Liver (tissue), 3 donors: Measurements from ENCODE around the gene VAV3.

Source experiments
- GABPA ChIP-seq, 2 donors: IDR thresholded peaks in 1 of 2; conservative IDR thresholded peaks in 1 of 2; 2 replicates each; pipeline ENCODE4 v1.6.1; 2016; ENCODE audit warnings: antibody characterized with exemption in 2 of 2, mild to moderate bottlenecking in 1 of 2, moderate library complexity in 1 of 2
- JUND ChIP-seq, 2 donors: IDR thresholded peaks; 2 replicates each; pipeline ENCODE4 v1.6.1; 2016; ENCODE audit warnings: antibody characterized with exemption in 2 of 2
- RAD21 ChIP-seq, 2 donors: IDR thresholded peaks; 2 replicates each; pipeline ENCODE4 v1.6.1; 2016; ENCODE audit warnings: antibody characterized with exemption in 2 of 2, mild to moderate bottlenecking in 2 of 2
- SP1 ChIP-seq: IDR thresholded peaks from 2 replicates; pipeline ENCODE4 v1.6.1; 2018; ENCODE audit warnings: antibody characterized with exemption, mild to moderate bottlenecking
- TAF1 ChIP-seq: conservative IDR thresholded peaks from 2 replicates; pipeline ENCODE4 v1.6.1; 2016; ENCODE audit warnings: antibody characterized with exemption, mild to moderate bottlenecking
- YY1 ChIP-seq: IDR thresholded peaks from 2 replicates; pipeline ENCODE4 v1.6.1; 2016; ENCODE audit warnings: antibody characterized with exemption, mild to moderate bottlenecking
- TF ChIP-seq, protein P1 (sequence below): fragments of 150-350 bp; IDR thresholded peaks from 2 replicates; pipeline ENCODE4 v1.5.1; 2017; ENCODE audit warnings: improper control_type of control experiment, low read depth, low read length; ENCODE audit not compliant: missing input control
- TF ChIP-seq, protein P2 (sequence below): IDR thresholded peaks from 2 replicates; pipeline ENCODE4 v1.6.1; 2016; ENCODE audit warnings: antibody characterized with exemption, mild to moderate bottlenecking
- TF ChIP-seq, protein P3 (sequence below): IDR thresholded peaks from 2 replicates; pipeline ENCODE4 v1.6.1; 2016; ENCODE audit warnings: antibody characterized with exemption
- donor health status: healthy.
- donor health status: healthy.

DNA sequence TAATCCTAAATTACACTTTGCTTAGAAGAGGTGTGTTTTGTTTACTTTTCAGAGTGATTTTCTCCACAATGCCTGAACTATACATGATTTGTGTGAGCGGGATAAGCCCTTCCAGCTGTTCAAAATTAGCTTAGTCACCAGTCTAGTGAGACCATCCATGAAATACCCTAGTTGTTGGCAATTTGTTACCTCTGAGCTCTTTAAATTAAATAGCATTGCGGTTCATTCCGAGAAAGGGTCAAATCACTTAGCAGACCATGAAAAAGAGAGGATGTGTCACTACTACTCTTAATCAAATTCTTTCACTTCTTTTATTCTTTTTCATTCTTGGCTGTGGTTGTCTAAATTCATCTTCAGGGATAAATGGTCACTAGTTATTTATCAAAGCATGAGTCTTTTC is 11.9 kb upstream of the VAV3 start:
- TF ChIP-seq, protein P1, sequence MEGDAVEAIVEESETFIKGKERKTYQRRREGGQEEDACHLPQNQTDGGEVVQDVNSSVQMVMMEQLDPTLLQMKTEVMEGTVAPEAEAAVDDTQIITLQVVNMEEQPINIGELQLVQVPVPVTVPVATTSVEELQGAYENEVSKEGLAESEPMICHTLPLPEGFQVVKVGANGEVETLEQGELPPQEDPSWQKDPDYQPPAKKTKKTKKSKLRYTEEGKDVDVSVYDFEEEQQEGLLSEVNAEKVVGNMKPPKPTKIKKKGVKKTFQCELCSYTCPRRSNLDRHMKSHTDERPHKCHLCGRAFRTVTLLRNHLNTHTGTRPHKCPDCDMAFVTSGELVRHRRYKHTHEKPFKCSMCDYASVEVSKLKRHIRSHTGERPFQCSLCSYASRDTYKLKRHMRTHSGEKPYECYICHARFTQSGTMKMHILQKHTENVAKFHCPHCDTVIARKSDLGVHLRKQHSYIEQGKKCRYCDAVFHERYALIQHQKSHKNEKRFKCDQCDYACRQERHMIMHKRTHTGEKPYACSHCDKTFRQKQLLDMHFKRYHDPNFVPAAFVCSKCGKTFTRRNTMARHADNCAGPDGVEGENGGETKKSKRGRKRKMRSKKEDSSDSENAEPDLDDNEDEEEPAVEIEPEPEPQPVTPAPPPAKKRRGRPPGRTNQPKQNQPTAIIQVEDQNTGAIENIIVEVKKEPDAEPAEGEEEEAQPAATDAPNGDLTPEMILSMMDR, result no peak
- TF ChIP-seq GABPA (IDR thresholded peaks at IDR 0.05 in 1 of 2, conservative IDR thresholded peaks at IDR 0.05 in 1 of 2), result no peak
- TF ChIP-seq, protein P2, sequence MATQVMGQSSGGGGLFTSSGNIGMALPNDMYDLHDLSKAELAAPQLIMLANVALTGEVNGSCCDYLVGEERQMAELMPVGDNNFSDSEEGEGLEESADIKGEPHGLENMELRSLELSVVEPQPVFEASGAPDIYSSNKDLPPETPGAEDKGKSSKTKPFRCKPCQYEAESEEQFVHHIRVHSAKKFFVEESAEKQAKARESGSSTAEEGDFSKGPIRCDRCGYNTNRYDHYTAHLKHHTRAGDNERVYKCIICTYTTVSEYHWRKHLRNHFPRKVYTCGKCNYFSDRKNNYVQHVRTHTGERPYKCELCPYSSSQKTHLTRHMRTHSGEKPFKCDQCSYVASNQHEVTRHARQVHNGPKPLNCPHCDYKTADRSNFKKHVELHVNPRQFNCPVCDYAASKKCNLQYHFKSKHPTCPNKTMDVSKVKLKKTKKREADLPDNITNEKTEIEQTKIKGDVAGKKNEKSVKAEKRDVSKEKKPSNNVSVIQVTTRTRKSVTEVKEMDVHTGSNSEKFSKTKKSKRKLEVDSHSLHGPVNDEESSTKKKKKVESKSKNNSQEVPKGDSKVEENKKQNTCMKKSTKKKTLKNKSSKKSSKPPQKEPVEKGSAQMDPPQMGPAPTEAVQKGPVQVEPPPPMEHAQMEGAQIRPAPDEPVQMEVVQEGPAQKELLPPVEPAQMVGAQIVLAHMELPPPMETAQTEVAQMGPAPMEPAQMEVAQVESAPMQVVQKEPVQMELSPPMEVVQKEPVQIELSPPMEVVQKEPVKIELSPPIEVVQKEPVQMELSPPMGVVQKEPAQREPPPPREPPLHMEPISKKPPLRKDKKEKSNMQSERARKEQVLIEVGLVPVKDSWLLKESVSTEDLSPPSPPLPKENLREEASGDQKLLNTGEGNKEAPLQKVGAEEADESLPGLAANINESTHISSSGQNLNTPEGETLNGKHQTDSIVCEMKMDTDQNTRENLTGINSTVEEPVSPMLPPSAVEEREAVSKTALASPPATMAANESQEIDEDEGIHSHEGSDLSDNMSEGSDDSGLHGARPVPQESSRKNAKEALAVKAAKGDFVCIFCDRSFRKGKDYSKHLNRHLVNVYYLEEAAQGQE, result no peak
- no peak for TF ChIP-seq TAF1
- TF ChIP-seq YY1, result no peak
- TF ChIP-seq SP1, result no peak
- TF ChIP-seq RAD21 (IDR thresholded peaks at IDR 0.05), result no peak
- TF ChIP-seq JUND (IDR thresholded peaks at IDR 0.05), result no peak
- TF ChIP-seq, protein P3, sequence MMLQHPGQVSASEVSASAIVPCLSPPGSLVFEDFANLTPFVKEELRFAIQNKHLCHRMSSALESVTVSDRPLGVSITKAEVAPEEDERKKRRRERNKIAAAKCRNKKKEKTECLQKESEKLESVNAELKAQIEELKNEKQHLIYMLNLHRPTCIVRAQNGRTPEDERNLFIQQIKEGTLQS, result no peak
